ENCODE results near the gene MAGI2. TPM values are rescaled to one million over a fixed set of nuclear protein-coding genes. Genes with fewer than 3 reads are reported as not detected.

MAGI2 gene
- total and polyA plus RNA-seq, 2 donors (not counting 3 experiments of a cell fraction or from before 2014, with no cell fraction given) = 0.28 to 6.0 TPM

GRCh38 chr7:78284945-78285344 is 1168.5 kb downstream of the MAGI2 start:
- TF ChIP-seq EZH2 (IDR thresholded peaks at IDR 0.05; ENCODE audit: borderline replicate concordance, low read depth, low read length, severe bottlenecking) (no peak), JUN (IDR thresholded peaks at IDR 0.05; ENCODE audit: borderline replicate concordance, insufficient read depth, insufficient read length, low read depth) (no peak), POLR2A (IDR thresholded peaks at IDR 0.05; ENCODE audit: low read depth, low read length) (no peak), GATA2 (IDR thresholded peaks at IDR 0.05; ENCODE audit: insufficient read depth, insufficient read length, low read depth, low read length) (no peak), POLR2AphosphoS5 (IDR thresholded peaks at IDR 0.05; ENCODE audit: insufficient read depth, low read depth, low read length) (no peak), MYC (IDR thresholded peaks at IDR 0.05; ENCODE audit: low read depth, low read length) (no peak), CTCF (IDR thresholded peaks at IDR 0.05; ENCODE audit: extremely low read depth in 1 of 2, insufficient read depth in 1 of 2, low read depth in 1 of 2, low read length in 2 of 2) (no peak), FOS (IDR thresholded peaks at IDR 0.05; ENCODE audit: borderline replicate concordance, insufficient read depth, low read length) (no peak)
- TF ChIP-seq, protein P1, sequence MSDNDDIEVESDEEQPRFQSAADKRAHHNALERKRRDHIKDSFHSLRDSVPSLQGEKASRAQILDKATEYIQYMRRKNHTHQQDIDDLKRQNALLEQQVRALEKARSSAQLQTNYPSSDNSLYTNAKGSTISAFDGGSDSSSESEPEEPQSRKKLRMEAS (IDR thresholded peaks at IDR 0.05; ENCODE audit: insufficient read depth, insufficient read length) = no peak
- Histone ChIP-seq H3K9ac (replicated peaks; ENCODE audit: extremely low read depth, insufficient read depth, low read length) (no peak overlapping the region), H3K4me3 (replicated peaks in 1 of 3; ENCODE audit: insufficient read depth in 1 of 3, low read depth in 1 of 3, low read length in 3 of 3) (no peak overlapping the region), H3K9me3 (replicated peaks; ENCODE audit: control insufficient read depth, insufficient read depth, low read length) (no peaks in the 10 kb centered on the region), H3K27me3 (ENCODE audit: control insufficient read depth in 2 of 2, insufficient read depth in 2 of 2, low read length in 2 of 2) (peaks cover 0 to 4% of the 10 kb centered on the region in 2 experiments), H3K9me1 (replicated peaks; ENCODE audit: control insufficient read depth, extremely low read depth, insufficient read depth, low read length) (no peaks in the 10 kb centered on the region), H3K36me3 (ENCODE audit: control insufficient read depth in 2 of 2, extremely low read depth in 1 of 2, insufficient read depth in 2 of 2, low read length in 2 of 2) (no peaks in the 10 kb centered on the region), H3K79me2 (ENCODE audit: control insufficient read depth, insufficient read depth, low read length) (no peaks in the 10 kb centered on the region), H3K27ac (ENCODE audit: insufficient read depth, low read depth, low read length) (no peak overlapping the region), H3K4me1 (ENCODE audit: control insufficient read depth, extremely low read depth, insufficient read depth, low read length) (peaks cover 6% of the 10 kb centered on the region), H3K4me2 (ENCODE audit: insufficient read depth, low read length) (no peak overlapping the region), H4K20me1 (replicated peaks; ENCODE audit: control insufficient read depth, extremely low read depth, insufficient read depth, low read length) (no peaks in the 10 kb centered on the region), H2AFZ (ENCODE audit: low read depth, low read length) (no peak overlapping the region)
- no peak for FAIRE-seq
- no TSS peak for BruUV-seq (replicated peaks)
- no peak for DNase-seq (ENCODE audit: low read depth, low spot score)
- dilution Hi-C loops (cut with MboI; ENCODE audit: extremely low pct_ligation_motif_present, low sequenced_read_pairs) (no loop called here), intact Hi-C loops (cut with micrococcal nuclease) (no loop called here)
- ChIA-PET POLR2A (no interaction called here), CTCF (interaction anchor here (0.9 to 1.2 kb wide), 3 partner anchors 22 to 264 kb away, joined by 3 to 4 read pairs (median 3); no protein-coding TSS in a partner anchor)
